ENCODE data around the gene C3orf38.

C3orf38 gene

GRCh38 chr3:88149509-88150362 is at the start of gene C3orf38:
C3orf38 (plus strand) TSS chr3:88149959; CDS start chr3:88150053, 94 bp downstream.
- no peak; the same call in 1 of the 2 replicates for TF ChIP-seq ZBTB7A (IDR thresholded peaks at IDR 0.05; ENCODE audit: low read depth)
- no peak for TF ChIP-seq REST (IDR thresholded peaks at IDR 0.05; ENCODE audit: low read depth)
- TF ChIP-seq TAF1 (IDR thresholded peaks at IDR 0.05; ENCODE audit: low read depth), result peak; percentile 79
- TF ChIP-seq TCF12 (IDR thresholded peaks at IDR 0.05; ENCODE audit: low read depth), result peak; percentile 31; the same call in 1 of the 2 replicates
- no peak for TF ChIP-seq FOXM1 (IDR thresholded peaks at IDR 0.05; ENCODE audit: borderline replicate concordance, low read depth)
- TF ChIP-seq EP300 (IDR thresholded peaks at IDR 0.05; ENCODE audit: borderline replicate concordance), result peak; percentile 24; the same call in 1 of the 2 replicates
- TF ChIP-seq YY1 (IDR thresholded peaks at IDR 0.05; ENCODE audit: low read depth), result peak; percentile 68
- TF ChIP-seq CREB1 (IDR thresholded peaks at IDR 0.05; ENCODE audit: low read depth), result no peak; the same call in 1 of the 2 replicates
- peak; percentile 75 for TF ChIP-seq MAX (IDR thresholded peaks at IDR 0.05)
- peak; percentile 61 for TF ChIP-seq NFIC (IDR thresholded peaks at IDR 0.05)
- 0 out of 2 replicates have a peak, but pooled peaks have one; percentile 24 for TF ChIP-seq USF1 (IDR thresholded peaks at IDR 0.05)

- TF ChIP-seq YY1 (IDR thresholded peaks at IDR 0.05; ENCODE audit: low read depth), result no peak
- TF ChIP-seq ZBTB7A (IDR thresholded peaks at IDR 0.05; ENCODE audit: low read depth), result no peak
- TF ChIP-seq TEAD4 (IDR thresholded peaks at IDR 0.05), result no peak
- TF ChIP-seq TAF1 (IDR thresholded peaks at IDR 0.05; ENCODE audit: low read depth), result no peak
- TF ChIP-seq TCF12 (IDR thresholded peaks at IDR 0.05; ENCODE audit: low read depth), result no peak
- TF ChIP-seq MAX (IDR thresholded peaks at IDR 0.05), result no peak
- TF ChIP-seq NFIC (IDR thresholded peaks at IDR 0.05), result no peak
- no peak for TF ChIP-seq REST (IDR thresholded peaks at IDR 0.05; ENCODE audit: low read depth)
- no peak for TF ChIP-seq EP300 (IDR thresholded peaks at IDR 0.05; ENCODE audit: borderline replicate concordance)
- no peak for TF ChIP-seq USF1 (IDR thresholded peaks at IDR 0.05)
- no peak for TF ChIP-seq EGR1 (IDR thresholded peaks at IDR 0.05)
- TF ChIP-seq FOXM1 (IDR thresholded peaks at IDR 0.05; ENCODE audit: borderline replicate concordance, low read depth), result no peak
- no peak for TF ChIP-seq RAD21 (IDR thresholded peaks at IDR 0.05; ENCODE audit: low read depth)
- no peak for TF ChIP-seq CREB1 (IDR thresholded peaks at IDR 0.05; ENCODE audit: low read depth)
- TF ChIP-seq CEBPB (IDR thresholded peaks at IDR 0.05), result no peak
These were observed 48.6 kb upstream of the C3orf38 start for GRCh38 chr3:88101142-88101541.

GRCh38 chr3:88105325-88105724 is 44.4 kb upstream of the C3orf38 start:
- TF ChIP-seq EGR1 (IDR thresholded peaks at IDR 0.05) (no peak), YY1 (IDR thresholded peaks at IDR 0.05; ENCODE audit: low read depth) (no peak), TAF1 (IDR thresholded peaks at IDR 0.05; ENCODE audit: low read depth) (no peak), TEAD4 (IDR thresholded peaks at IDR 0.05) (no peak), ZBTB7A (IDR thresholded peaks at IDR 0.05; ENCODE audit: low read depth) (no peak), USF1 (IDR thresholded peaks at IDR 0.05) (no peak), NFIC (IDR thresholded peaks at IDR 0.05) (no peak), CREB1 (IDR thresholded peaks at IDR 0.05; ENCODE audit: low read depth) (no peak), TCF12 (IDR thresholded peaks at IDR 0.05; ENCODE audit: low read depth) (no peak), FOXM1 (IDR thresholded peaks at IDR 0.05; ENCODE audit: borderline replicate concordance, low read depth) (no peak), CEBPB (IDR thresholded peaks at IDR 0.05) (no peak), REST (IDR thresholded peaks at IDR 0.05; ENCODE audit: low read depth) (no peak), RAD21 (IDR thresholded peaks at IDR 0.05; ENCODE audit: low read depth) (no peak), MAX (IDR thresholded peaks at IDR 0.05) (no peak)
